ENCODE results near the gene HOMER2.

DNA sequence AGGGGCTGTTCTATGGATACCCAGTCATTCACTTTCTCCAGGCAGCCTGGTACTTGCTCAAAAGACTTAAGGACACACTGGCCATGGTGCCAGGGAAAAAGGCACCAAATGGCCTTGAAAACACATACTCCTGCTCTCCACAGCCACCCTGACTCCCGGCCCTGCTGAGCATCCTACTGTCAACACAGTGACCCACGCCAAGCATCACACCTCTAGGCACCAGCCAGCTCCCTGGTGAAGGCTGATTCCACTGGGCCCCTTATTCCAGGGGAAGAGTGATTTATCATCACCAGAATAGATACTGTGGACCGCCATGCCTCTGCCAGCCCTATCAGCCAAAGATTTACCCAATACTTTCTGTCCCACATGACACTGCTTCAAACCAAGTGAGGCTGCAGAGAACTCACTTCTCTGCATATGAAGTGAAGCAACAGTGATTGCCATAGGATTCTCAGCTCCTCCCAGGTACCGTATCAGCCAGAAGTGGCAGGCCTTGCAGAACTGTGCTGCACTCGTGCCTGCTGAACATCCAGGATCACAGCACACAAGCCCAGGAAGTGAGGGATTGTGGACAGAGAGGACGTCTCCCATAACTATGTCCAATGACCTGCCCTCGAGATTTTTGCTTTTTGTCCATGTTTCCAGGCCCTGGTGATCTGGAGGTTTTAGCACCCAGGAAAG lies 79.4 kb downstream of the HOMER2 start:
- TF ChIP-seq POLR2AphosphoS5 (IDR thresholded peaks at IDR 0.05) (no peak), CTCF (IDR thresholded peaks at IDR 0.05 in 8 of 11, conservative IDR thresholded peaks at IDR 0.05 in 3 of 11) (no peak)
